GM18867 (cell line): Measurements from ENCODE around the gene DIPK1A.
A peak's percentile ranks its signal among the peaks of the same experiment; 100 is the strongest.

Source experiments
- ATAC-seq: cut with Tn5 transposase; IDR thresholded peaks from one replicate; pipeline ENCODE4 v1.9.1; 2021; ENCODE audit warnings: mild to moderate bottlenecking, moderate library complexity; ENCODE audit not compliant: unreplicated experiment

DIPK1A gene

DNA sequence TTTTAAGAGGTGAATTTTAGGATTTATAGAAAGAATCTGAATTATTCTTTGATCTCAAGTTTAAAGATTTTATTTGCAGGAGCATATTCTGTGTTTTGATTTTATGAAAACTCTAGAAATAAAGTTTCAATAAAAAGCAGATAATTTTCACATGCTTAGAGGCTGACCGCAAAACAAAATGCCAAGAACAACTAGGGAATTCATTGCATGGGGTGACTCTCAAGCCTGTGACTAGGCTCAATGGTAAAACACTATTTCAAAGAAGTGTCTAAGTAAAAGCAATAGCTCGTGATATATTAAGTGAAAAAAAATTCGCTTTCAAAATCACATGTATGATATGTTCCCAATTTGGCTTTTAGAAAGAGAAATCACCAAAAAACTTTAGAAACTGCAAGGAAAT is 79.9 kb downstream of the DIPK1A start:
- no peak for ATAC-seq

DNA sequence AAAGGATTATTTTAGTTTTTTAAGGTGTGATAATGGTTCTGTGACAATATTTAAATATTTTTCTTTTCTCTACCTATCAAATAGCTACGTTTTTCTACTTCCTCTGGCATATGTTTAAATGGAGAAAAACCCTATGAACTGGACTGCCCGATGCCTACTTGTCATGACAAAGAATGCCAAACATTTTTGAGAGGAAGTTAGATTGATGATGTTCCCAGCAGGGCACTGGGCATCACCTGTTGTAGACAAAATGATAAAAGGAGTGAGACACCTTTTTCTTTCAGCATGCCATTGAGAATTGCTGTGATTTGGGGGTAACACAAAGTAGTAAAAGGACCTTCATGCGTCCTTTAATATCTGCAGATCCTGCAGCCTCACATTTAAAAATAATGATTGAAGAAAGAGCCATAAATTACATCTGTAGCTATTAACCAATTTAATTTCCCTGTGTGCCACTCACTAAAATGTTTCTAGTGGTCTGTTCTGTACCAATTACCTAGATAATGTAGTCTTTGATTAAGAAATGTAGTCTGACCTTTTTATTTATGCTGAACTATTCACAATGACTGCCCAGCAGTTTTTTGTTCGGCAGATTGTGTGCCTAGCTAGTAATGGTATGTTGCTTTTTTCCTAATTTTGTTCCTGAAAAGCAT is 81.8 kb downstream of the DIPK1A start:
- no peak for ATAC-seq

DNA sequence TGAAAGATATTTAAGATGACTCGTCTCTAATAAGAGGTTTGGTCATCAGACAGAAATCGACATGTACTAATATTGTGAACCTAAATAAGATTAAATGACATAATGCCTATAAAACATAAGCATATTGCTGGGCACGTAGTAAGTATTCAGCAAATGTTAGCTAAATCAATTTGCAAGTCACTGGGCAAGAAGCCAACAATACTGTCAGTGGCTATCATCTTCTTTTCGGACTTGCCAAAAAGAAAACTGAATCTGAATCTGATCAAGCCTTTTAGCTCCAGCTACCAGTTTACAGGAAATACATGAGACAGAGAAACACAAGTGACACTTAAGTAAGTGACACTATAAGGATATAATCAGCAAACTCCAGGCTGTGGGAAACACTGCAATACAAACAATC is 83.5 kb downstream of the DIPK1A start:
- peak; percentile 76 for ATAC-seq

DNA sequence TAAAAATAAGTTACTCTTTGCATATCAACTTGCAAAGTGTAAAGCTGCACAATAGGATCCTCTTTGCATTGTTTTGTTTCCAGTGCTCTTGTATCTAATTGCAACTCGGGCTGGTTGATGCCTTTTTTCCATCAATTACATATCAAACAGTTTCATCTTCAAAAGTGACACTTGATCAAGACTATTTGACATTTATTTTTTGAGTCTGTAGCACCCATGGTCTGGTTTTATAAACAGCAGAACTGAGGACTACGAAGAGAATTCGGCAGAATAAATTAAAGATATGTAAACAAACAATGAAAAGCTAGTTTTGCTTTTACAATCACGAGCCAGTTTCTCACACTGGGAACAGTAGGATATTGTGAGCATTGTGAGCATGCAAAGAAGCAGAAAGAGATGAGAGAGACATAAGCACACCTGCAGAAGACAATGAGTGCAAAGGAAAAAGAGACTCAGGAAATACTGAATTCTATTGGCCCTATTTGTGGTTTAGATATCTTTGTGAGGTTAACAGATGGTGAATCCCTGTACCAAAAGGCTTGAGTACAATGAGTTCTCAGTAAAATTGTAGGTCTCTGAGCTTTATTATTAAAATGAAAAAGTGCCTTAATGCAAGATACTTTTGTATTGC is 84.1 kb downstream of the DIPK1A start:
- peak; percentile 29 for ATAC-seq

DNA sequence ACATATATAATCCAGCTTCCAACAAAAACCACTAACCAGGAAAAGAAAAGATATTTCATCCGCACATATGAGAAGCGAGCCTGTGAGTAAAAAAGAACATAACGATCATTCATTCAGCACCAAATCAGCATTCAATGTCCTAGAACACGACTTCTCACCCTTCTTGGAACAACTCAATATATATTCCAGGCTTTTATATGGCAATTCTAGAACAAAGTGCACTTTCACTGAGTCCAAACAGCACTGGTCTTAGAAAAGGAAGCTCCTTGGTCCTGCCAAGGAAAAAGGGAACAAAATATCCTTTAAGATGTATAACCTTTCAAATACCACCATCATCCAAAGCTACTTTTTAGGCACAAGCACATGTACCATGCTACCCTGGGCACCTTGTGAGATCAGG is 84.9 kb downstream of the DIPK1A start:
- ATAC-seq: no peak

DNA sequence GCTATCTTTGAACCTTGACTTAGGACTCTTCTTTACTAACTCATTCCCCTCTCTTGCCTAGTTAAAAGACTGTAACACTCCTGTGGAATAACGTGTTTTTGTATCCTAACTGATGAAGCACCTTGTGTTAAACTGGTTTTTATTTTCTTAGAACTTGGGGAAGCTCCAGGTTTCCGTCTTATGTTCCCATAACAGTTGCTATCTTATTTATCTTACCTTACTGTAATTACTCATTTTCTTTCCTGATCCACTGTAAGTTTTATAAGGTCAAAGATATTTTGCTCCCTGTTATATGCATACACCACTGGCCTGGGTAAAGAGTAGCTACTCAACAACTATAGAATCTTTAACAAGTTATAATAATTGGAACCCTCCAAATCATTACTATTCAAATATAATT is 86.3 kb downstream of the DIPK1A start:
- ATAC-seq: no peak

DNA sequence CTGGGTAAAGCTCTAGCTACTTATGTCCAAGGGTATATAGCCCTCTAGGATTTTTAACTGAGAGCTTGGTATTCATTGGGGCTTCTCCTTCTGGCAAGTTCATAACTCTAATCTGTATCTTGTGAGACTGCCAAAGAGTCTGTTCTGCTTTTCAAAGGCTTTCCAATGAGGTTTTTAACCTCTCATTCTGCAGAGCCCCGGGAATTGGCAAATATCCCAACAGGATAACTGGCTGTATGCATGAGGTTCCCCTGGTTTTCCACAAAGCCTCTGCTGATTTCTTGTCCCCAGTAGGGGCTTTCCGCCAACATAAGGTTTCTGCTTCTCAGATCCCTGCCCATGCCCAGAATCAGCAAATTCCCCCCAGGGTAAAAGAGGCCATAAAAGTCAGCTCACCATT is 88.5 kb downstream of the DIPK1A start:
- ATAC-seq: no peak

DNA sequence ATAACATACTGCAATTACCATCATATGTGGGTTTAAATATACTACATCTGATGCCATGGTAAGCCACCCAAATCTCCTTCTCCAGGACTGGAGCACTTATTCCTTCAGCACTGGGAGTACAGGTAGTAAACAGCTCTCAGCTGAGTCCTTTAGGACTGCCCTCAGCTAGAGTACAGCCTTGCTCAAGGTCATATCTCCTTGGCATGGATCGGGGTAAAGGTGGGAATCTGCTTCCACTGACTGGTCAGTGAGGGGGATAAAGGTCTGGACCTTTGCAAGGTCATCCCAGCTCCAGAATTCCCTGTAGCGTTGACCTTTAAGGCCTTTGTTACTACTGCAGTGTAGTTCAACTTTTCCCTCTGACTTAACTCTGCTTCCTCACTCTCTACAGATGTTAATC is 90.7 kb downstream of the DIPK1A start:
- ATAC-seq: no peak

DNA sequence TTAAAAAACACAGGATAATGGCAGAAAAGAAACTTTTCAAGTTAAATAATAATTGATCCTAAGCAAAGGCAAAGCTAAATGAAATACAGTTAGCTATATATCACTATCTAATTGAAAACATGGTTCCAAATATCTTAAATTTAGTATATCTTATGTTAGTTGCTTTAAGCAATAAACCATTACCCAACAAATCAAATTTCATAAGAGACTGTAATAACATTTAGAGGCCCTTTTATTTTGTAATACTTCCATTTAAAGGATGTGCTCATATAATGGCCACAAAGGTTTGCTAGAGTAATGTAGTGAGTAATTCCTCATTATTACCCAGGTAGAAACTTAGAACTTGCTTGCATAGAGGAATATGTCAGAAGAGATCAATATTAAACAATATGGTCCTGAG is 97.1 kb downstream of the DIPK1A start:
- ATAC-seq: no peak

DNA sequence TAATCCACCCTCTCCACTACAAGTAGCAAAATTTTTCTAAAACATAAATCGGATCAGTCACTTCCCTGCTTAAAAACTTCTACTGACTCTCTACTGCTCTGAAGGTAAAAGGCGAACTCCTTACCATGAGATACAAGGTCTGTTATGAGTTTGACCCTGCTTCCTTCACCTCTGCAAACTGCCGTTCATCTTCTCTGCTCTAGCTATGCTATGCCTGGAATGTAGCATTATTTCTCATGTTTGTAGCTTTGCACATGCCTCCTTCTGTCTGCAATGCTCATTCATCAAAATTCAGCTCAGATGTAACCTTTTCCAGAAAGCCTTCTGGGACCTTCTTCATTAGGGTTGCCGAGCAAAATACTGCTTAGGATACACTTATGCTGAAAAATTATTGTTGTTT is 98.7 kb downstream of the DIPK1A start:
- ATAC-seq: no peak

DNA sequence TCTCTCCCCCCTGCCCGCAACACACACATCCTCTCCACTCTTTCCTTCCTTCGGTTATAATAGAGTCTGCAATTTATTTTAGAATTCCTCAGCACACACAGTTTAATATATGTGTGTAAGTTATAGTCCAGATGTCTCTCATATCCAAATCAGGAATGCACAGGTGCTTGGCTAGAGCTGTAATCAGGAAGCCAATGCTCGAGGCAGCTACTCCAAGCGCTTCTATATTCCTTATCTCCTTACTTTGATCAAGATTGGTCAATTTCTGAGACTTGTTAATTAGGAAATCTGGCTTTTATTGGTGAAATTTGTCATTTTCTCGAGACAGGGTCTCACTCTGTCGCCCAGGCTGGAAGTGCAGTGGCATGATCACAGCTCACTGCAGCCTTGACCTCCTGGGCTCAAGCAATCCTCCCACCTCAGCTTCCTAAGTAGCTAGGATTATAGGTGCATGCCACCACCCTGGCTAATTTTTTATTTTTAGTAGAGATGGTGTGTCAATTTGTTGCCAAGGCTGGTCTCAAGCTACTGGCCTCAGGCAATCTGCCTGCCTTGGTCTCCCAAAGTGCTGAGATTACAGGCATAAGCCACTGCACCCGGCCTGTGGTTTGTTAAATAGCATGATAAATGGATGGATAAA is 101.7 kb downstream of the DIPK1A start:
- no peak for ATAC-seq

DNA sequence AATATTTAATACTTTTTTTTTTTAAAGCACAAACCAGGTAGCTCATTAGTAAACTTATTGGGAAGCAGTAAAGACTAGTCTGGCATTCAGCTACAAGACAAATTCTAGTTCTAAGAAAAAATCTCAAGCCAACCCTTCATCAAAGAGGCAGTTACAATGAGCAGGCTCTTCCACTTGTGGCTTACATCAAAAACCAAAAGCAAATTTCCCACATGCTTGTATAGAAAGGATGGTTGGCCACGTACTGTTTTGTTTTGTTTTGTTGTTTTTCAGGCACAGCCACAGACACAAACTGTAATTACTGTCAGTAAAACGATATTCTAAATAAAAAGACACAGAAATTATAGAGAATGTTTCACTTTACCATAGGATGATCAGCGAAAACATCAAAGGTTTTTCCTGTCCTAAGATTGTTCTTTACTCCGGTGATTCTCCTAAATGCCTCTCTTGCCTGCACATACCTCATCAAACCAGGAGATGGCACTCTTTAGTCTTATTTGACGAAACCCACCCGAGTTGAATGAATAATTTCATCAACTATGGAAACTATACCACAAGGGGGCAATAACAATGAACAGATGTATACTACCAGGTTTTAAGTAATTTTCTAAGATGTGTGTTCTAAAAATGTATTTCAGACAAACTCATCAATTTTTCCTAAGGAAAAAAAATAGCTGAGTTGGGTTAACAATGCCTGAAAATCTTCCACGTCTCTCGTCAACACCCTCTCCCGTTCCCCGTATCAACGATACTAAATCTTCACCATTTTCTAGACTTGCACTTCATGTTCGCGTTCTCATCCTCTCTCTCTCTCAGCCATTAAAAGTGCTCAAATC is 102.5 kb downstream of the DIPK1A start:
- peak; percentile 59 for ATAC-seq

DNA sequence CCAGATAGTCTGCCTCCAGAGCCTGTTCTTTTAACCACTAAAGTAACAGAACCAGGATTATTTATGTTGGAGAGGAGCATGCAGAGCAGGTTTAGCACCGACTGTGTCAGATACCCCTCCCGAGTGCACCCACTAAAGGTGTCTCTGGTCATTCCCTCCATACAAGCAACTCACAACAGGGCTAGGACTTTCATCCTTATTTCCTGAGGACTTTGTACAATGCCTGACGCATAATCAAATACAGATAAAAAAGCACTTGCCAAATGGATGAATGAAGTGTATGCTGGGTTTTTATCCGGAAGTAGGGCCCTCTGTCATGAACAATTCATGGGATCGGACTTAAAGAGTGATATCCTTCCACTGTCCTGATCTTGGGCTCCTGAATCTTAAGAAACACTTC is 103.4 kb downstream of the DIPK1A start:
- ATAC-seq: no peak

DNA sequence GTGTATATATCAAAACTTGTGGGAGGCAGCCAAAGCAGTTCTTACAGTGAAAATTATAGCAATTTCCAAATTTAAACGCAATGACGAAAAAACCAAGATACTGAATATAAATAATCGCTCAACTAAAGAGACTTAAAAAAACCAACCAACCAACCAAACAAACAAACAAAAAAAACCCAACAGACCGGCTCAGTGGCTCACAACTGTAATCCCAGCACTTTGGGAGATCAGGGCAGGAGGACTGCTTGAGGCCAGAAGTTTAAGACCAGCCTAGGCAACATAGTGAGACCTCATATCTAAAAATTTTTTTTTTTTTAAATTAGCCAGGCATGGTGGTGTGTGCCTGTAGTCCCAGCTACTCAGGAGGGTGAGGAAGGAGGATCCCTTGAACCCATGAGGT is 106.0 kb downstream of the DIPK1A start:
- ATAC-seq: no peak

DNA sequence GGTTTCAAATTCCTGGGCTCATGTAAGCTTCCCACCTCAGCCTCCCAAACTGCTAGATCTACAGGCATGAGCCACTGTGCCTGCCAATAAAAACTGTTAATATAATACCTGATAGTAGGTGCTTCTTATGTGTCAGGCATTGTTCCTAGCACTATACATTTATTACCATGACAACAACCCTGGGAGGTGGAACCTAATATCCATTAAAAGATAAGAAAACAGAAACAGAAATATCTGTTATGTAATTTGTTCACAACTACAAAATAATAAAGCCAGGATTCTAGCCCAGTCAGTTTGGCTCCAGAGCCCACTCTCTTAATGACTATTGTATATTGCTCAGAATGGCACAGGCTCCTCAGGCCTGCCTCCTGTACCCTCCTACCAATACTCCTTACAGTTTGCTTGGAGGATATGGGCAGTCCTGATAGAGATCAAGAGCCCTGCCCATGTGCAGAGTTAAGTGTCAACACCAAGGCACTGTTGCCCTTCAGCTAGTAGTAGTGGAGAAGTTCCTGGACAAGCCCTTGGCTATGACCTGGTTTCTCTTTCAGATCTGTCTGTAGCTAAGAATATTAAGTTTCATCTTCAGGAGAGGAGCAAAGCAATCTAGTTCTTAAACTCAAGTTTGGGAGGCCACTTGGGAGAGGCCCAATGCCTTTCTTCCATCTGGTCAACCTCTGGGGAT is 107.0 kb downstream of the DIPK1A start:
- no peak for ATAC-seq

DNA sequence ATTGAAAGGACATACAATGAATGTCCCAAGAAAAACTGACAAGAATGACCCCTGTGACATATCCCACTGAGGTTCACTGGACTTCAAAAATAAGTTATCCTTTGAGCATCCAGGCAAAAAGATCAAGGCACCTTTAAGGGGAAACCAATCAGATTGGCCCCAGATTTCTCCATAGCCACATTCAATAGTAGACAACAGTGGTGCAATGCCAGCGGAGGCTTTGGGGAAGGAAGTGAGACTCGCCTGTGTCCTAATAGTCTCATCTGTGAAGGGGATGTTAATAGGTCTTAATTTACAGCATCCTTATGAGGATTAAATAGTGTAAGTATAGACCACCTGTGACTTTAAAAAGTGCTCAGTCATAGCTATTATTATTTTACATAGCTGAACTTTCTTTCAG is 108.0 kb downstream of the DIPK1A start:
- ATAC-seq: no peak

DNA sequence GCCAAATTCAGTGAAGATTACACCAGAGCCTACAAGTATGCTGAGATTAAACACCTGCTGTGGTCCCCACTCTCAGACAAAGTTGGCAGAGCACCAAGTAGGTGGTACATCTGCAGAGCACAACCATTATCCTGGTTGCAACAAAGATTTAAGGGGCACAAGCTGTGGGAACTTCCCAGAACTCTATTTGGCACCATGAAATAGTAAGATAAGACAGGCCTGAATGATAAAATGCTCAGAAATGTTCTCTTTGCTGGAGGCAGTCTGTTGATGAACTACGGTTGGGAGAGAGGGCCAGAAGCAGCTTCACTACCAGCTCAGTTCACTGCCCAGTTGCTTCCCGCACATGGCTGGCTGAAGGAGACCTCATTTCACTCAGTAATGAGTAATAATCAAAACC is 109.5 kb downstream of the DIPK1A start:
- no peak for ATAC-seq

DNA sequence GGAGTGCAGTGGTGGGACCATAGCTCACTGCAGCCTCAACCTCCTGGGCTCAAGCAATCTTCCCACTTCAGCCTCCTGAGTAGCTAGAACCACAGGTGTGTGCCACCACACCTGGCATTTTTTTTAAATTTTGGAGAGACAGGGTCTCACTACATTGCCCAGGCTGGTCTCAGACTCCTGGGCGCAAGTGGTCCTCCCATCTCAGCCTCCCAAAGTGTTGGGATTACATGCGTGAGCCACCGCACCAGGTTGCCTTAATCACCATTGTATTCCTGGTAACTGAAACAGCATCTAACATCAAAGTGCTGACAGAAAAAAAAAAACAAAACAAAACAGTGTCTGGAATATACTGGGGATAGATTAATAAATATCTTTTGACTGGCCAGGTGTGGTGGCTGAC is 111.2 kb downstream of the DIPK1A start:
- no peak for ATAC-seq

DNA sequence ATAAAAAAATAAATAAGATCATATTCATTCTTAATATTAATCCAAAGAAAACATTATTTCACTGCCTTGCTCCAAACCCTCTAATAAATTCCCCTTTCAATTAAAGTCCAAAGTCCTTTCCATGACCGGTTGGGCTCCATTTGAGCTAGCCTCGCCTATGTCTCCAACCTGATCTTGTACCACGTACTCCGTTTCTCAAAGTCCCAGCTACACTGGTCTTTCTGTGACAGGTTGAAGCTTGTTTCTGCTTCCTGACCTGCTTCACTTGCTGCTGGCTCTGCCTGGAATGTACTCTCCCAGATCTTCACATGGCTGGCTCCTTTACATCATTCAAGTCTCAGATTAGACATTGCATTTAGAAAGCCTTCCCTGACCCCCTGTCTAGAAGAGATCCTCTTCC is 113.1 kb downstream of the DIPK1A start:
- ATAC-seq: no peak

DNA sequence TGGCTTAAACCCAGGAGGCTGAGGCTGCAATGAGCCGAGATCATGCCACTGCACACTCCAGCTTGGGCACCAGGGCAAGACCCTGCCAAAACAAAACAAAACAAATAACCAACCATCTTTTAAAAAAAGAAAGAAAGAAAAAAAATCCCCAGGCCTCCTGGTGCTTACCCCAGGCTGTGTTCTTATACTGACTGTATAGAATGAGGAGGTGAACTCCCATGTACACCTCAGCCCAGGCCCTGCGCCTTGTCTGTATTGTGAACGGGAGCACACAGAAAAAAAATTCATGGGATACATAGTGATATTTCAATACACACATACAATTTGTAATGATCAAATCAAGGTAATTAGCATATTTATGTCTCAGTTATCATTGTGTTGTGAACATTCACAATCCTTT is 115.4 kb downstream of the DIPK1A start:
- ATAC-seq: no peak

DNA sequence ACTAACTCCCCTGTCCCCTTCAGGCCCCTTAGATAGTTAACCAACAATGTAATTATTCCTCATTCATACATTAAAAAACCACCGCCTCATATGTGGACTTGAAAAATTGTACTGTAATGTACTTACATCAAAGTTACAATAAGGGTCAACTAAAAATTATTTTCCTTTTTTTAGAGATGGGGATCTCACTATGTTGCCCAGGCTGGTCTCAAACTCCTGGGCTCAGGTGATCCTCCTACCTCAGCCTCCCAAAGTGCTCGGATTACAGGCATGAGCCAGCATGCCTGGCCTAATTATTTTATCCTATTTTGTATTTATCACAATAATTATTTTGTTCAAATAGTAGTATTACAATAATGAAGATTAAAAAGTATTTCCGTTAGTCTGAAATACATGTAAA is 116.8 kb downstream of the DIPK1A start:
- no peak for ATAC-seq
